Esophagus muscularis mucosa (tissue), 3 donors: ENCODE measurements around the gene C2.
"Not testable (repeated sequence)": the region's sequence is repeated elsewhere in the genome, so short reads cannot be mapped to it uniquely, and the experiment has no call there.

ENCODE experiments used
- CTCF ChIP-seq, 3 experiments: fragments of 200-600 bp in 2 of 3; fragments of 450-650 bp in 1 of 3; sonication (generic) in 2 of 3; IDR thresholded peaks; one replicate each; pipeline ENCODE4 v1.5.1; 2017 to 2019; ENCODE audit warnings: antibody characterized with exemption in 3 of 3, mild to moderate bottlenecking in 2 of 3, moderate library complexity in 1 of 3
- POLR2A ChIP-seq: fragments of 450-650 bp; IDR thresholded peaks from one replicate; pipeline ENCODE4 v1.6.1; 2017; ENCODE audit warnings: antibody characterized with exemption, moderate library complexity, mild to moderate bottlenecking, low read depth

- not testable (repeated sequence) for TF ChIP-seq CTCF (IDR thresholded peaks at IDR 0.05); POLR2A
Observed at GRCh38 chr6:31989363-31989762, 61.8 kb downstream of the C2 start.
